GM12891 (cell line): ENCODE results near the gene PSMB11.

Experiments used
- PAX5 ChIP-seq: IDR thresholded peaks from 2 replicates; pipeline ENCODE4 v1.6.1; 2011; ENCODE audit warnings: low read length, moderate library complexity, mild to moderate bottlenecking; ENCODE audit not compliant: insufficient read depth, severe bottlenecking
- POLR2A ChIP-seq: IDR thresholded peaks from 2 replicates; pipeline ENCODE4 v1.6.1; 2011; ENCODE audit warnings: low read depth, low read length, control low read depth
- POLR2AphosphoS5 ChIP-seq: IDR thresholded peaks from 2 replicates; pipeline ENCODE4 v1.6.1; 2011; ENCODE audit warnings: low read depth, low read length, control low read depth
- POU2F2 ChIP-seq: IDR thresholded peaks from 2 replicates; pipeline ENCODE4 v1.6.1; 2011; ENCODE audit warnings: low read depth, mild to moderate bottlenecking, control low read depth, low read length, moderate library complexity
- SPI1 ChIP-seq: IDR thresholded peaks from 2 replicates; pipeline ENCODE4 v1.6.1; 2011; ENCODE audit warnings: low read depth, low read length, control low read depth
- TAF1 ChIP-seq: IDR thresholded peaks from 2 replicates; pipeline ENCODE4 v1.6.1; 2011; ENCODE audit warnings: low read depth, low read length, control low read depth

DNA sequence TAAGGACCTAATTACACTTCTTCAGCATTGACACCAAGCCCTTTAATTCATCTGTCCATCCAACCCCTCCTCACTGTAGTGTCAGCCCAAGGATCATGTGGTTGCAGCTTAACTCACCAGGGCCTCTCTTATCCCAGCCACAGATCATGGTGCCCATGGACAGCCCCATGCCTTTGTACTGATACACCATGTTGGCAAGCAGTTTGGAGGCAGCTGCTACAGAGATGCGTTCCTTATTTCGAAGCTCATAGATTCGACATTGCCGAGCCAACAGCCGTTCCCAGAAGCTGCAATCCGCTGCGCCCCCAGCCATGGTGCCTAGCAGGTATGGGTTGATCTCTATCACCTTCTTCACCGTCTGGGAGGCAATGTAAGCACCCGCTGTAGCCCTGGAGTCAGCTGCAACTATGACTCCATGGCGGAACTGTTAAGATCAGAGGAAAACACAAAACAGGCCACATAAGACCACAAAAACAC is 8.7 kb upstream of the PSMB11 start:
- no peak for TF ChIP-seq POLR2A
- no peak for TF ChIP-seq POLR2AphosphoS5
- TF ChIP-seq TAF1: no peak
- no peak for TF ChIP-seq SPI1
- no peak for TF ChIP-seq POU2F2
- no peak for TF ChIP-seq PAX5
